HG03103 (cell line): Measurements from ENCODE around the gene TOGARAM1.
"Not testable (repeated sequence)": the region's sequence is repeated elsewhere in the genome, so short reads cannot be mapped to it uniquely, and the experiment has no call there.

Experiments used
- ATAC-seq: cut with Tn5 transposase; IDR thresholded peaks from one replicate; pipeline ENCODE4 v1.9.1; 2021; ENCODE audit warnings: low read depth; ENCODE audit not compliant: unreplicated experiment

TOGARAM1 gene

DNA sequence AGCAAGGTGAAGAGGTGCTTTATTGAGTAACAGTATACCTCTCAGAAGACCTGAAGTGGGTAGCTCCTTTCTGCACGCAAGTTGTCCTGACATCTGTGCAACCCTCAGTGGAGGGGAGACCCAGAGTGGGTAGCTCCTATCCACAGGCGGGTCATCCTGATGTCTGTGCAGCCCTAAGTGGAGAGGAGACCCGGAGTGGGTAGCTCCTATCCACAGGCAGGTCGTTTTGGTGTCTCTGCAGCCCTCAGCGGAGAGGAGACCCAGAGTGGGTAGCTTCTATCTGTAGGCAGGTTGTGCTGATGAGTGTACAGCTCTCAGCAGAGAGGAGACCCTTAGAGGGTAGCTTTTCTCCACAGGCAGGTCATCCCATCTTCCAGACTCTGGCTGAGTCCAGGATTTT lies 76.9 kb downstream of the TOGARAM1 start:
- ATAC-seq, result no peak

DNA sequence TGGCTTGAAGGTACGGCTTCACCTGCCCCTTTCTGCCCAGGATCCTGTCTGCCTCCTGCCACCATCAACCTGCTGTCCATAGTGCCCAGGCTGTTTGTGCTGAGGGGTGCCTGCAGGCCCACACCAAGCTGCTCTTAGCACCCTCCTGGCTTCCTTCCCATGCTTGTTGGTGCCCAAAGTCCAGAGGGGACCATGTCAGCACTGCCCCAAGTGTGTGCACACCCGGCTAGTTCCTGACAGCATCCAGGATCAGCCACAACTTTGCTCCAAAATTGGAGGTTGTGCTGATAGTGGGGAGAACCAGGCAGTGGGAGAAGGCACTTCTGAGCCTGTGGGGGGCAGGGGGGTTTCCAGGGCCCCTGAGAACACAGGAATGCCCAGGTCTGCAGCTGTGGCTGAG lies 77.4 kb downstream of the TOGARAM1 start:
- ATAC-seq, result no peak

DNA sequence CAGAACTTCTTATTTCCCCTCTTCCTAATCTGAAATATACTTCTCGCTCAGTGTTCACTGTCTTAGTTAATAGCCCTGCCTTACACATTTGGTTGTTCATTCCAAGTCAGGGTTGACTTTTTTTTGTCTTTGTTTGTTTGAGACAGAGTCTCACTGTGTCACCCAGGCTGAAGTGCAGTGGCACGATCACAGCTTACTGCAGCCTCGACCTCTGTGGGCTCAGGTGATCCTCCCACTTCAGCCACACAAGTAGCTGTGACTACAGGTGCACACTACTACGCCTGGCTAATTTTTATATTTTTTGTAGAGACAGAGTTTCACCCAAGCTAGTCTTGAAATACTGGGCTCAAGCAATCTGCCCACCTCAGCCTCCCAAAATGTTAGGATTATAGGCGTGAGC lies 79.7 kb downstream of the TOGARAM1 start:
- ATAC-seq, result no peak

DNA sequence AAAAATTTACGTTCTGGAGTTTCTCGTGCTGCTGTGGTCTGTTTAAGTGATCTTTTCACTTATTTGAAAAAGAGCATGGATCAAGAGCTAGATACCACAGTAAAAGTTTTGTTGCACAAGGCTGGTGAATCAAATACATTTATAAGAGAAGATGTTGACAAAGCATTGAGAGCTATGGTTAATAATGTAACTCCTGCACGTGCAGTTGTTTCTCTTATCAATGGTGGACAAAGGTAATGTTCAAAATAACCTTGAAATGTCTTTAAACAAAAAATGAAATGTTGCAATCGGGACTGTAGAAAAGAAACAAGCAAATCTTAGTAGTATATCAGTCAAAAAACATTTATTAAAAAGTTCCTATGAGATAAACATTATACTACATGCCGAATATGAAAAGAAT lies 82.6 kb downstream of the TOGARAM1 start:
- ATAC-seq, result no peak

DNA sequence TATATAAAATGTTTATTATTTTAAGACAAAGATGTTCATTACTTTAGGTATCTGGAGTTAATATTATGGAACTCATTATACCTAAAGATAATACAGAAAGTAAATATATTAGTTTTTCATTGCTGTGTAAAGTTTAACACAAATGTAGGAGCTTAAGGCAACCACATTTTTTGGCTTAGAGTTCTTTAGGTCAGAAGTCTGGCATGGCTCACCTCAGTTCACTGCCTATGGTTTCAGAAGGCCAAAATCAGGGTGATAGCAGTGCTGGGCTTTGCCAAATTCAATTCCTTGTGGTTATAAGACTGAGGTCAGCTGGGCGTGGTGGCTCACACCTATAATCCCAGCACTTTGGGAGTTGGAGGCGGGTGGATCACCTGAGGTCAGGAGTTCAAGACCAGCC lies 86.4 kb downstream of the TOGARAM1 start:
- ATAC-seq, result no peak

DNA sequence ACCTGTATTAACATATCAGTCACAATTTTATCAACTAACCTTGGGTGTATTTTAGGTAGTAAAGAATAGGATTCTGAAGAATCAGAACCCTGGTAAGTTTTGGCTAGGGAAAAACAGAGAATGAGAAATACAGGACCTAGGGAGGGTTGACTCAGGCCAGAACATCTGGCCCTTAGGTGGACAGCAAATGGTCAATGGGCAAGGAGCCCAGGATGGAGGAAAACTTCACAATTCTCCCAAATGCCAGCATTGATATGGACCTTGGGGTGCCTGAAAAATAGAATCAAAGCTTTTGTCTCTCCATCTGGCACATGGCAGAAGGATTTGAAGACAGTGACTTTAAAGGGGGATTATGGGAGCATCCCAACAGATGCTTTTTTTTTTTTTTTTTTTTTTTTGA lies 89.2 kb downstream of the TOGARAM1 start:
- no peak for ATAC-seq

DNA sequence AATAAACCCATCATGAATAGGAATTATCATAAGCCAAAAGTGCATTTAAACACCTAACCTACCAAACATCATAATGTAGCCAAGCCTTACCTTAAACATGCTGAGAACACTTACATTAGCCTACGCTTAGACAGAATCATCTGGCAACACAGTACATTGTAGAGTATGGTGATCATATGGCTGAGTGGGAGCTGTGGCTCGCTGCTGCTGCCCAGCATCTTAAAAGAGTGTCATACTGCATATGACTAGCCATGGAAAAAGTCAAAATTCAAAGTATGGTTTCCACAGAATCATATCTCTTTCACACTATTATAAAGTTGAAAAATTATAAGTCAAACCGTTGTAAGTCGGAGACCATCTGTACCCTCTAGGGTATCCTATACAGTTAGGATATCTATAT lies 89.9 kb downstream of the TOGARAM1 start:
- no peak for ATAC-seq

DNA sequence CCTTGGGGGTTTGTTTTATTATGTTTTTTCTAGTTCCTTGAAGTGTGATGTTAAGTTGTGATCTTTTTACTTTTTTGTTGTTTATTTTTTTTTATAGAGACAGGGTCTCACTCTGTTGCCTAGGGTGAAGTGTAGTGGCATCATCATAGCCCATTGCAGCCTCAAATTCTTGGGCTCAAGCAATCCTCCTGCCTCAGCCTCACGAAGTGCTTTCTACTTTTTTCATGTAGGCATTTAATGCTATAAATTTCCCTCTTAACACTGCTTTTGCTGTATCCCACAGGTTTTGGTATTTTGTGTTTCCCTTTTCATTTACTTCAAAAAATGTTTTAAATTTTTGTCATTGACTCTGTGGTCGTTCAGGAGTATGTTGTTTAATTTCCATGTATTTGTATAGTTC lies 95.4 kb downstream of the TOGARAM1 start:
- ATAC-seq, result no peak

DNA sequence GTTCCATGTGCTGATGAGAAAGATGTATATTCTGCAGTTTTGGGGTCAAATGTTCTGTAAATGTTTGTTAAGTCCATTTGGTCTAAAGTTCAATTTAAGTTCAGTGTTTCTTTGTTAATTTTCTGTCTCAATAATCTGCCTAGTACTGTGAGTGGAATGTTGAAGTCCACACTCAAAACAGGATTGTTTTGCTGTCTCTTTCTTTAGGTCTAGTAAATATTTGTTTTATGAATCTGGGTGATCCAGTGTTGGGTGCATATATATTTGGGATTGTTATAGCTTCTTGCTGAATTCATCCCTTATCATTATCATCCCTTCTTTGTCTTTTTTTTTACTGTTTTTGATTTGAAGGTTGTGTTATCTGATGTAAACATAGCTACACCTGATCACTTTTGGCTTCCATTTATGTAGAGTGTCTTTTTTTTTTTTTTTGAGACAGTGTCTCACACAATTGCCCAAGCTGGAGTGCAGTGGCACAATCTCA lies 95.9 kb downstream of the TOGARAM1 start:
- no peak for ATAC-seq

DNA sequence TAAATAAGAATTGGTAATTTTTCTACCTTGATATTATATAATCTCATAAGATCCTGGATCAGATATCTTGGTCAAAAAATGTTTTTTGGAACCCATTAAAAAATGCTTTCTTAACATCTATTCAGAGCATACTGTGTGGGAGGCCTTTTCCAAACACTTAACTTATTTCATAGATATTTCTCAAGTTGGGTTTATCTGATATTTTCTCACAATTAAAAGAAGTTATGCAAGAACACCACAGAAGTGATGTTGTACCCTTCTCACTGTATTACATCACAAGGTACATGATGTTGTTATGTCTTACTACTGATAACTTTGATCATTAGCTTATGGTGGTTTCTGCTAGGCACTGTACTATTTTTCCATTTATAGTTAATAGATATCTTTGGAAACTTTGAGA lies 98.6 kb downstream of the TOGARAM1 start:
- no peak for ATAC-seq

DNA sequence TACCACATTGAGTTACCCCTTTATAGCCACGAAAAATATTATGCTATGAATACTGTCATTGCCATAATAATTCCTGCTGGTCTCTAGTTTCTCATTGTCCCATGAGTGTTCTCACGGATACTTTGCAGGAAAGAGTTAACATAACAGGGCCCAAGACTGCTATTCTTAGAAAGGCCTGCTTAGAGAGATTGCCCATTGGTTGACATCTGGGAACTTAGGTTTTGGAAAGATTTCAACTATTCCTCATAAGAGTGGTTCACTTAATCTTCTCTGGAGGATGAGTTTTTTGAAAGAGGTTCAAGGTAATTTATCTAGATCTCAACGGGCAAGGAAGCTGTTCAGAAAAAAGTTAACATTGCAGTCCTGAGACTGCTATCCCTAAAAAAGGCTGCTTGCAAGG lies 103.5 kb downstream of the TOGARAM1 start:
- ATAC-seq, result no peak

DNA sequence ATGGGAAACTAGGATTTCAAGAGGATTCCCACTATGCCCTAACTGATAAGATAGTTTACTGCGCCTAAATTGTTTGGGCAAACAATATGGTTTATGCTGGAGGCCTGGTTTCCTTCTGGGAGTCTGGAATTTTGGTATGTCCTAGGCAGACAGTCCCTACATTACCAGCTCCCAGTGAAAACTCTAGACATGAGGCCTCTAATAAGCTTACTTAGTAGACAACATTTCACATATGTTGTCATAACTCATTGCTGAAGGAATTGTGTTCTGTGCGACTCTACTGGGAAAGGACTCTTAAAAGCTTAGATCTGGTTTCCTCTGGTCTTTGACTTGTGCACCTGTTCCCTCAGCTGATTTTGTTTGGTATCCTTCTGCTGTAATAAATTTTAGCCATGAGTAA lies 104.0 kb downstream of the TOGARAM1 start:
- ATAC-seq, result no peak

DNA sequence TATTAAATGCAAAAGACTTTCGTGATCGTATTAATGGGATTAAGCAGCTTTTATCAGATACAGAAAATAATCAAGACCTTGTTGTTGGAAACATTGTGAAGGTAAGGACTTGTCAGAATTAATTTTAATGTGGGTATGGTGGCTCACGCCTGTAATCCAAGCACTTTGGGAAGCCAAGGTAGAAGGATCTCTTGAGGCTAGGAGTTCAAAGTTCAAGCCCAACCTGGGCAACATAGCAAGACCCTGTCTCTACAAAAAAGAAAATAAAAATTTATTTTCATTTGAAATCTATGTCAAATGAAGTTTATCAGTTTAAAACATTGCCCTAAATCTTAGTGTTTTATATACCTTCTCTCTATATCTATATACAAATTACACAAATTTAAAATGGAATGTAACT lies 104.7 kb downstream of the TOGARAM1 start:
- ATAC-seq, result no peak

DNA sequence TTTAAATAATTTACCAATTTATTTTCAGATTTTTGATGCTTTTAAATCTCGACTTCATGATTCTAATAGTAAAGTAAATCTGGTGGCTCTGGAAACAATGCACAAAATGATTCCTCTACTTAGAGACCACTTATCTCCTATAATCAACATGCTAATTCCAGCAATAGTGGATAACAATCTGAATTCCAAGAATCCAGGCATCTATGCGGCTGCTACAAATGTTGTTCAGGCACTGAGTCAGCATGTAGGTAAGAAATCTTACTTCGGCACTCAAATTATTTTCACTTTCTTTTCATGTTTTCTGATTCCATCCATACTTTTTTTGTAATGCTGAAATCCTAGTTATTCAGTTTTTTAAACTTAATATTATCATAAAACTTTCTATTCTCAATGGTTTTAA lies 106.4 kb downstream of the TOGARAM1 start:
- ATAC-seq, result no peak

DNA sequence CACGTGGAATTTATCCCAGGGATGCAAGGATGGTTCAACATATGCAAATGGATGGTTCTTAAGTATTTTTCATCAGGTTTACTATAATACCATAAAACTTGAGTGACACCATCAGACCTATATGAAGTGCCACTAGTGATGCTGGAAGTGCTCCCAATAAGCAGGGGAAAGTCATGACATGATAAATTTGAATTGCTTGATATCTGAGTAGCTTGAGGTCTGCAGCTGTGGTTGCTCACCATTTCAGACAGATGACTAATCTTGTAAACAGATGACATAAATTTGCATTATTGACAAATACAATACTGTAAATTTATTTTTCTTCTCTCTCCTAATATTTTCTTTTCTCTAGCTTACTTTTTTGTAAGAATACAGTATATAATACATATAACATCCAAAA lies 108.2 kb downstream of the TOGARAM1 start:
- no peak for ATAC-seq

DNA sequence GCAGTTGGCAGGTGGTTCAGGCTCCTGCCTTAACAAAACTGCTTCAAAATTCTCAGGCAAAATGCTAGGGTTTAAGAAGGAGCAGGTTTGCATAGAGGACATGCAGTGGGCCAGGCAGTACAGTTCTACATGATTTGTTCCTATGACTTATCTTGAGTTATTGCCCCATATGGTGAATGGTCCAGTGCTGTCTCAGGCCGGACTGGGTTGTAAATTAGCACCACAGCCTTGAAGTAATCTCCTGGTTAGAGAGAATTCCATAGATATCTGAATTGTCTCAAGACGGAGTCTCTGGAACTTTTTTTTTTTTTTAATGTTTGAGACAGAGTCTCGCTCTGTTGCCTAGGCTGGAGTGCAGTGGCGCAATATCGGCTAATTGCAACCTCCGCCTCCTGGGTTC lies 110.1 kb downstream of the TOGARAM1 start:
- no peak for ATAC-seq

DNA sequence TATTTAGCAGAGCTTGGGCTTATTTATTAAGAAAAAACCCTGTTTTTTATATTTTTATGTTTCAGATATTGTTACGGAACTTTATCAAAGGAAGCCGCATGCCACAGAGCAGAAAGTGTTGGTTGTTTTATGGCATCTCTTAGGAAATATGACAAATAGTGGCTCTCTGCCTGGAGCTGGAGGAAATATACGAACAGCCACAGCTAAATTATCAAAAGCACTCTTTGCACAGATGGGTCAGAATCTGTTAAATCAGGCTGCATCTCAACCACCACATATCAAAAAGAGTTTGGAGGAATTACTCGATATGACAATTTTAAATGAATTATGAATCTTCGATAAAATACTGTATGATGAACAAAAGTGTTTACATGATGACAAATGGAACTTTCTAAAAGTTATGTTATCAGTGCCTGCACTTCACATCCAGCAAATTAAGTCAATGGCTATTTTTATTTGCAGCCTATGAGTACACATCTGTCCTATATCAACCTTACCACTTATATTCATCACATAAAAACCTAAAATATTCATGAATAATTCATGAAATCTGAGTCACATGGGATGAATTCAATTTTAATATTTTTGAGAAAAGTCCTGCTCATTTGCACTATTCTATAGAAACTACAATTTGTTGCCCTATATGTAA lies 111.4 kb downstream of the TOGARAM1 start:
- ATAC-seq, result no peak

DNA sequence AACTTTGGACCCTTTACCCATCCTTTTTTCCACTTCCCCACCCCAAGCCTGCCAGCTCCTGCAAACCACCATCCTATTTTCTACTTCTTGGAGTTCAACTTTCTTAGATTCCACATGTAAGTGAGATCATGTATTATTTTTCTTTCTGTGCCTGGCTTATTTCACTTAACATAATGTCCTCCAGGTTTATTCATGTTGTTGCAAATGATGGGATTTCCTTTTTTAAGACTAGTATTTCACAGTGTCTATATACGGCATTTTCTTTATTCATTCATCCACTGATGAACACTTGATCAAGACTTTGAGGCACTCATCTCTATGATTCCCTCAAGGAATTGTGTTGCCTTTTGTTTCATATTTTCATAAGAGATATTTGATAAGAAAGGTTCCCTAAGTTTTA lies 116.3 kb downstream of the TOGARAM1 start:
- no peak for ATAC-seq

DNA sequence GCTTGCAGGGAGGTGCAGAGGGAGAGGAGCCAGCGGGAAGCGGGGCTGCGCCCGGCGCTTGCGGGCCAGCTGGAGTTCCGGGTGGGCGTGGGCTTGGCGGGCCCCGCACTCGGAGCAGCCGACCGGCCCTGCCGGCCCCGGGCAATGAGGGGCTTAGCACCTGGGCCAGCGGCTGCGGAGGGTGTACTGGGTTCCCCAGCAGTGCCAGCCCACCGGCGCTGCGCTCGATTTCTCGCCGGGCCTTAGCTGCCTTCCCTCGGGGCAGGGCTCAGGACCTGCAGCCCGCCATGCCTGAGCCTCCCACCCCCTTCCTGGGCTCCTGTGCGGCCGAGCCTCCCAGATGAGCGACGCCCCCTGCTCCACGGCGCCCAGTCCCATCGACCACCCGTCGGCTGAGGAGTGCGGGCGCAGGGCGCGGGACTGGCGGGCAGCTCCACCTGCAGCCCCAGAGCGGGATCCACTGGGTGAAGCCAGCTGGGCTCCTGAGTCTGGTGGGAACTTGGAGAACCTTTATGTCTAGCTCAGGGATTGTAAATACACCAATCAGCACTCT lies 118.5 kb downstream of the TOGARAM1 start:
- not testable (repeated sequence) for ATAC-seq

DNA sequence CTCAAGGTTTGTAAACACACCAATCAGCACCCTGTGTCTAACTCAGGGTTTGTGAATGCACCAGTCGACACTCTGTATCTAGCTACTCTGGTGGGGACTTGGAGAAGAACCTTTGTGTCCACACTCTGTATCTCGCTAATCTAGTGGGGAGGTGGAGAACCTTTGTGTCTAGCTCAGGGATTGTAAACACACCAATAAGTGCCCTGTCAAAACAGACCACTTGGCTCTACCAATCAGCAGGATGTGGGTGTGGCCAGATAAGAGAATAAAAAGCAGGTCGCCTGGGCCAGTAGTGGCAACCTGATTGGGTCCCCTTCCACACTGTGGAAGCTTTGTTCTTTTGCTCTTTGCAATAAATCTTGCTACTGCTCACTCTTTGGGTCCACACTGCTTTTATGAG lies 119.1 kb downstream of the TOGARAM1 start:
- ATAC-seq, result not testable (repeated sequence)

DNA sequence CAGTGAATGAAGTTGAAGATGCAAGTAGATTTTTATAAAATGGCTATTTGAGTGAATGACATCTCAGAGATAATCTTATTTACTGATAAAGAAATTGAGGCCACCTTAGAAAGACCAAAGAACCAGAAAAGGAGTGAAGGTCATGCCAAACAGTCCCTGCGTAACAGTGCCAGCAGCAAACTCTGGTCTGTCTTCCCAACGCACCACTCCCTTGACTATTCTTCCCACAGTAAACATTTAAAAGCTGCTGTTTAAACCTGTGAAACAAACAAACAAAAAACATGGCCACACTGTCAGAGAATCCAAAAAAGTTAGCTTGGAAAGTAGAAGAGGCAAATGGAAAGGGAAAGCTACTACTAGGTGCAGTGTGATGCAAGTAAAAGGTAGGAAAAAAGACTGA lies 120.4 kb downstream of the TOGARAM1 start:
- no peak for ATAC-seq

DNA sequence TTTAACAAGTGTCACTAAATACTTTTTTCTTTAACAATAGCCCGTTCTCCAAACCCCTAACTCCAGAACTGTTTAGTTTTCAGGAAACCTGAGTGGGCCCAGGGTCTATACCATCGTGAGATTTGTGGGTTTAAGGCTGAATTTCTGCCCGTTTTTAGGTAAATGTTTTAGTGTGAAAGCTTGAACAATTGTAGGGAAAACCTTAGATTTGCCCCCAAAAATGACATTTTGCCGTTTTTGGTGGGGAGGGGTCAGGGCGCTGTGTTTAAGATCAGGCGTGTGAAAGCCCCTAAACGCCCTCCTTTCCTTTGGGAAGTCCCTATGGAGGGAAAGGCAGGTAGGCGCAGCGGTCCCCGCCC lies 121.6 kb downstream of the TOGARAM1 start:
- peak; percentile 7 for ATAC-seq
